Measurements from ENCODE around the gene AGAP3.

Gene AGAP3

GRCh38 chr7:151124481-151124880 lies 38.2 kb downstream of the AGAP3 start:
- DNase-seq (ENCODE audit: low read depth, low spot score): no peak
- H3K4me3 ChIP-seq (ENCODE audit: insufficient read length, low read depth): no peak overlapping the region
- peaks cover 86% of the 10 kb centered on the region for H3K36me3 ChIP-seq (ENCODE audit: insufficient read depth, insufficient read length, low read length)
- H3K4me1 ChIP-seq (ENCODE audit: insufficient read depth, insufficient read length): peaks cover 16% of the 10 kb centered on the region
- H3K9me3 ChIP-seq (ENCODE audit: insufficient read depth, low read length): peaks cover 18% of the 10 kb centered on the region; the same call in 1 of the 2 replicates
- TF ChIP-seq SUZ12 (IDR thresholded peaks at IDR 0.05; ENCODE audit: extremely low read depth, insufficient read depth, insufficient read length): no peak
- no peak for TF ChIP-seq YY1 (IDR thresholded peaks at IDR 0.05; ENCODE audit: insufficient read depth, insufficient read length)
- no peak for TF ChIP-seq ZNF274 (IDR thresholded peaks at IDR 0.05; ENCODE audit: low read depth, low read length)
- H3K27me3 ChIP-seq (ENCODE audit: insufficient read depth, insufficient read length): no peaks in the 10 kb centered on the region
- H3K9ac ChIP-seq (ENCODE audit: insufficient read length, low read depth): no peak overlapping the region

DNA sequence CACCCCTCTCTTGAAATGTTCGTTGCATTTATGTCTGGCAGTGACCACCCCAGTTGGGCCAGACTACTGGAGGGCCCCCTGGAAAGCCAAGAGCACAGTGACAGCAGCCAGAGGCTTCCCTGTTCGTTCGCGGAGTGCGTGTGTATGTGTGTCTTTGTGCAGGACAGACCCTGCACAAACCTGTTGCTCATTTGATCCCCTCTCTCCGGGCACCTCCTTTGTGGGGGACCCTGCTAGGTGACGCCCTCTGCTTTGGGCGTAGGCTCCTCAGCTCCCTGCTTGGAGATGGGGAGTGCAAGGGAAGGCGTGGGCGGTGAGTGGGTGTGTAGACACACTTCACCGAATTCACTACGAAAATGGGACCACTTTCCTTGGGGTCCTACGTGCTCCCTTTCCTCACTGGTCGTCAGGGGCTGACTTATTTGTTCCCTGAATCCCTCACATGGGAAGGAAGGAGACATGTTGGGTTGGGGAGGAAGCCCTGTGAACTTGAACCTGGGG lies 38.7 kb downstream of the AGAP3 start:
- Histone ChIP-seq H3K36me3 (ENCODE audit: insufficient read depth, insufficient read length, low read length) (peaks cover 85% of the 10 kb centered on the region), H3K4me3 (ENCODE audit: insufficient read length, low read depth) (peak overlapping the region; percentile 5), H3K4me1 (ENCODE audit: insufficient read depth, insufficient read length) (peaks cover 14% of the 10 kb centered on the region), H3K27me3 (ENCODE audit: insufficient read depth, insufficient read length) (no peaks in the 10 kb centered on the region), H3K9me3 (ENCODE audit: insufficient read depth, low read length) (peaks cover 18% of the 10 kb centered on the region; the same call in 1 of the 2 replicates), H3K9ac (ENCODE audit: insufficient read length, low read depth) (peak overlapping the region; percentile 0)
- TF ChIP-seq SUZ12 (IDR thresholded peaks at IDR 0.05; ENCODE audit: extremely low read depth, insufficient read depth, insufficient read length) (no peak), YY1 (IDR thresholded peaks at IDR 0.05; ENCODE audit: insufficient read depth, insufficient read length) (no peak), ZNF274 (IDR thresholded peaks at IDR 0.05; ENCODE audit: low read depth, low read length) (no peak)
- no peak for DNase-seq (ENCODE audit: low read depth, low spot score)

DNA sequence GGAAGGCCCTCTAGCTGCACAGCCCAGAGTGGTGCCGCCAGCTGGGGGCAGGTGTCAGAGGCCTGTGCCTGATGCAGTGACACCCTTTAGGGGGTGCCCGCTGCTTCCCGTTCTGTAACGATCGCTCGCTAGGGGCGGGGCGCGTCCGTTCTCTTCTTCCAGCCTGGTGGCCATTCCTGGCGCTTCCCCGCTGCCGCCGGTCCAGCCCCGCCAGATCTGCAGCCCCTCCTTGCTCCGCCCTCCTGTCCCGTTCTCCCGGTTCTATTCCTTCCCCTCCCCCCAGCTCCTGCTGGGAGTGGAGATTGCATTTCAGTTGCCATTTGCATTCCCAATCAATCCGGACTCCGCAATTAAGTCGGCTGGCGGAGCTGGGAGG lies 39.2 kb downstream of the AGAP3 start:
- peaks cover 18% of the 10 kb centered on the region; the same call in 1 of the 2 replicates for H3K9me3 ChIP-seq (ENCODE audit: insufficient read depth, low read length)
- peak overlapping the region; percentile 0 for H3K9ac ChIP-seq (ENCODE audit: insufficient read length, low read depth)
- peak overlapping the region; percentile 5 for H3K4me3 ChIP-seq (ENCODE audit: insufficient read length, low read depth)
- no peaks in the 10 kb centered on the region for H3K27me3 ChIP-seq (ENCODE audit: insufficient read depth, insufficient read length)
- TF ChIP-seq SUZ12 (IDR thresholded peaks at IDR 0.05; ENCODE audit: extremely low read depth, insufficient read depth, insufficient read length): no peak
- no peak for TF ChIP-seq ZNF274 (IDR thresholded peaks at IDR 0.05; ENCODE audit: low read depth, low read length)
- TF ChIP-seq YY1 (IDR thresholded peaks at IDR 0.05; ENCODE audit: insufficient read depth, insufficient read length): no peak
- H3K4me1 ChIP-seq (ENCODE audit: insufficient read depth, insufficient read length): peaks cover 14% of the 10 kb centered on the region
- H3K36me3 ChIP-seq (ENCODE audit: insufficient read depth, insufficient read length, low read length): peaks cover 85% of the 10 kb centered on the region
- DNase-seq (ENCODE audit: low read depth, low spot score): no peak

DNA sequence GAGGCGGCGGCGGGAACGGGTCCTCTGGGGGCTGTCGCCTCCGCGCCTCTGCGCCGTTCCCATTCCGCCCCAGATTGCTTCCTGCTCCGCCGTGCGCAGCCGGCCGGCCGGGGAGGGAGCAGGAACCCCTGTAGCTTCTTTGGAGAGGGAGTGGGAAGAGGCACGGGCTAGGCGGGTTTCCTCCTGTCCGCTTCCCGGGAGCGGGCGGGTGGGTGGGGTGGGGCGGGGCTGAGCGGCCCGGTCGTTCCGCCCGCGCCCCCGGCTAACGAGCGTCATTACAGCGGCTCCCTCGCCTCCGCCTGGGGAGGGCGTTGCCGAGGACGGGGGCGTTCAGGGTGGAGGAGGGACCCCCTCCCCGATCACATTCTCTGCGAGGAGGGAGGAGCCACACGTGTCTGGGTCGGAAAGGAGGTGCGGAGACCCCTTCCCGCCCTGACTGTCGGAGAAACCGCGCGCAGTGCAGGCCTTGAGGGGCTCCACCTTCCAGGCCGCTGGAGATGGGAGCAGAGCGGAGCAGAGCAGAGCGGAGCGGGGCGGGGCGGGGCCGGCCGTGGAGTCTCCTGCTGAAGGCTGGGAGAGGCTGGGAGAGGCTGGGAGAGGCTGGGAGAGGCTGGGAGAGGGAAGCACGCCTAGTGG lies 39.7 kb downstream of the AGAP3 start:
- H3K9me3 ChIP-seq (ENCODE audit: insufficient read depth, low read length): peaks cover 18% of the 10 kb centered on the region; the same call in 1 of the 2 replicates
- no peaks in the 10 kb centered on the region for H3K27me3 ChIP-seq (ENCODE audit: insufficient read depth, insufficient read length)
- peak overlapping the region; percentile 30 for H3K4me3 ChIP-seq (ENCODE audit: insufficient read length, low read depth)
- H3K9ac ChIP-seq (ENCODE audit: insufficient read length, low read depth): peak overlapping the region; percentile 70
- peaks cover 85% of the 10 kb centered on the region for H3K36me3 ChIP-seq (ENCODE audit: insufficient read depth, insufficient read length, low read length)
- TF ChIP-seq YY1 (IDR thresholded peaks at IDR 0.05; ENCODE audit: insufficient read depth, insufficient read length) (no peak), ZNF274 (IDR thresholded peaks at IDR 0.05; ENCODE audit: low read depth, low read length) (no peak), SUZ12 (IDR thresholded peaks at IDR 0.05; ENCODE audit: extremely low read depth, insufficient read depth, insufficient read length) (no peak)
- H3K4me1 ChIP-seq (ENCODE audit: insufficient read depth, insufficient read length): peaks cover 16% of the 10 kb centered on the region
- DNase-seq (ENCODE audit: low read depth, low spot score): no peak

DNA sequence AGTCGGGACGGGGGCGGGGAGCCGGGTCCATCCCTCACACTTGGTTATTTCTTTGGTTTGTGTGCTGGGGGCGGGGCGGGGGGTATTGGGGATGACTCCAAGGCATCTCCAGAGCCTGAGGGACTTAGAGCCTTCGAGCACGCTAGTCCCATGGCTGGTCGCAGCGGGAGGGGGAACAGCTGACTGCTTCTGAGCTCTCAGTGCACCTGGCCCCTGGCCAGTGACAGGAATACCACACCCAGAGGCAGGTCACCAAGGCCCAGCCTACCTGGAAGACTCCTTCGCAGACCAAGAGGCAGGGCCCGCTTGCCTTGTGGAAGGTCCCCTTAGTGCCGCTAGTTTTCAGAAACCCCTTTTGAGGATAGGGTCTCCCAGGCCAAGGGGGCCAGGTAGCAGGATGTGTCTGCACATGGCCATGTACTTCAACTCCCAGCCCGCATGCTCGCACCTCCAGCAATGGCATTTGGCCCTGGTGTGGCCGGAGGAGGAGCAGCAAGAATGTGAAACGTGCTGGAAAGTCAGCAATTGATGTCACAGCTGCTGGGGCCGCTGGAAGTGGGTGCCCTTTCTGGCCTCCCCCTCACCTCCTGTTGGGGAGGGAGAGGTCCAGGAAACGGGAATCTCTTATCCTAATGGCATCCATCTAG lies 40.3 kb downstream of the AGAP3 start:
- peak overlapping the region; percentile 21 for H3K4me3 ChIP-seq (ENCODE audit: insufficient read length, low read depth)
- peaks cover 18% of the 10 kb centered on the region; the same call in 1 of the 2 replicates for H3K9me3 ChIP-seq (ENCODE audit: insufficient read depth, low read length)
- H3K9ac ChIP-seq (ENCODE audit: insufficient read length, low read depth): peak overlapping the region; percentile 56
- TF ChIP-seq YY1 (IDR thresholded peaks at IDR 0.05; ENCODE audit: insufficient read depth, insufficient read length): no peak
- no peak for TF ChIP-seq SUZ12 (IDR thresholded peaks at IDR 0.05; ENCODE audit: extremely low read depth, insufficient read depth, insufficient read length)
- no peak for TF ChIP-seq ZNF274 (IDR thresholded peaks at IDR 0.05; ENCODE audit: low read depth, low read length)
- H3K4me1 ChIP-seq (ENCODE audit: insufficient read depth, insufficient read length): peaks cover 16% of the 10 kb centered on the region
- DNase-seq (ENCODE audit: low read depth, low spot score): no peak
- H3K36me3 ChIP-seq (ENCODE audit: insufficient read depth, insufficient read length, low read length): peaks cover 85% of the 10 kb centered on the region
- H3K27me3 ChIP-seq (ENCODE audit: insufficient read depth, insufficient read length): no peaks in the 10 kb centered on the region

- peak overlapping the region; percentile 11 for H3K9ac ChIP-seq (ENCODE audit: insufficient read length, low read depth)
- no peak for TF ChIP-seq SUZ12 (IDR thresholded peaks at IDR 0.05; ENCODE audit: extremely low read depth, insufficient read depth, insufficient read length)
- TF ChIP-seq YY1 (IDR thresholded peaks at IDR 0.05; ENCODE audit: insufficient read depth, insufficient read length): no peak
- TF ChIP-seq ZNF274 (IDR thresholded peaks at IDR 0.05; ENCODE audit: low read depth, low read length): no peak
- no peak for DNase-seq (ENCODE audit: low read depth, low spot score)
- no peaks in the 10 kb centered on the region for H3K27me3 ChIP-seq (ENCODE audit: insufficient read depth, insufficient read length)
- peaks cover 16% of the 10 kb centered on the region for H3K4me1 ChIP-seq (ENCODE audit: insufficient read depth, insufficient read length)
- H3K9me3 ChIP-seq (ENCODE audit: insufficient read depth, low read length): peaks cover 17% of the 10 kb centered on the region; the same call in 1 of the 2 replicates
- H3K36me3 ChIP-seq (ENCODE audit: insufficient read depth, insufficient read length, low read length): peaks cover 86% of the 10 kb centered on the region
- H3K4me3 ChIP-seq (ENCODE audit: insufficient read length, low read depth): no peak overlapping the region
These were observed 41.9 kb downstream of the AGAP3 start for GRCh38 chr7:151128144-151128543.

GRCh38 chr7:151128716-151129115 lies 42.4 kb downstream of the AGAP3 start:
- Histone ChIP-seq H3K9me3 (ENCODE audit: insufficient read depth, low read length) (peaks cover 12% of the 10 kb centered on the region; the same call in 1 of the 2 replicates), H3K4me1 (ENCODE audit: insufficient read depth, insufficient read length) (peaks cover 16% of the 10 kb centered on the region), H3K4me3 (ENCODE audit: insufficient read length, low read depth) (no peak overlapping the region), H3K27me3 (ENCODE audit: insufficient read depth, insufficient read length) (no peaks in the 10 kb centered on the region), H3K9ac (ENCODE audit: insufficient read length, low read depth) (no peak overlapping the region), H3K36me3 (ENCODE audit: insufficient read depth, insufficient read length, low read length) (peaks cover 83% of the 10 kb centered on the region)
- DNase-seq (ENCODE audit: low read depth, low spot score): no peak
- TF ChIP-seq SUZ12 (IDR thresholded peaks at IDR 0.05; ENCODE audit: extremely low read depth, insufficient read depth, insufficient read length) (no peak), YY1 (IDR thresholded peaks at IDR 0.05; ENCODE audit: insufficient read depth, insufficient read length) (no peak), ZNF274 (IDR thresholded peaks at IDR 0.05; ENCODE audit: low read depth, low read length) (no peak)
